DMS 273 treated with DMSO at 0.1 percent for 48 hours (cell line): ENCODE data around the gene CHD9.
A peak's percentile ranks its signal among the peaks of the same experiment; 100 is the strongest.
"Not testable (repeated sequence)": the region's sequence is repeated elsewhere in the genome, so short reads cannot be mapped to it uniquely, and the experiment has no call there.

Experiments used
- DNase-seq: peaks from one replicate; lab custom pipeline; 2025; lab: John Stamatoyannopoulos, UW

The CHD9 gene, protein sequence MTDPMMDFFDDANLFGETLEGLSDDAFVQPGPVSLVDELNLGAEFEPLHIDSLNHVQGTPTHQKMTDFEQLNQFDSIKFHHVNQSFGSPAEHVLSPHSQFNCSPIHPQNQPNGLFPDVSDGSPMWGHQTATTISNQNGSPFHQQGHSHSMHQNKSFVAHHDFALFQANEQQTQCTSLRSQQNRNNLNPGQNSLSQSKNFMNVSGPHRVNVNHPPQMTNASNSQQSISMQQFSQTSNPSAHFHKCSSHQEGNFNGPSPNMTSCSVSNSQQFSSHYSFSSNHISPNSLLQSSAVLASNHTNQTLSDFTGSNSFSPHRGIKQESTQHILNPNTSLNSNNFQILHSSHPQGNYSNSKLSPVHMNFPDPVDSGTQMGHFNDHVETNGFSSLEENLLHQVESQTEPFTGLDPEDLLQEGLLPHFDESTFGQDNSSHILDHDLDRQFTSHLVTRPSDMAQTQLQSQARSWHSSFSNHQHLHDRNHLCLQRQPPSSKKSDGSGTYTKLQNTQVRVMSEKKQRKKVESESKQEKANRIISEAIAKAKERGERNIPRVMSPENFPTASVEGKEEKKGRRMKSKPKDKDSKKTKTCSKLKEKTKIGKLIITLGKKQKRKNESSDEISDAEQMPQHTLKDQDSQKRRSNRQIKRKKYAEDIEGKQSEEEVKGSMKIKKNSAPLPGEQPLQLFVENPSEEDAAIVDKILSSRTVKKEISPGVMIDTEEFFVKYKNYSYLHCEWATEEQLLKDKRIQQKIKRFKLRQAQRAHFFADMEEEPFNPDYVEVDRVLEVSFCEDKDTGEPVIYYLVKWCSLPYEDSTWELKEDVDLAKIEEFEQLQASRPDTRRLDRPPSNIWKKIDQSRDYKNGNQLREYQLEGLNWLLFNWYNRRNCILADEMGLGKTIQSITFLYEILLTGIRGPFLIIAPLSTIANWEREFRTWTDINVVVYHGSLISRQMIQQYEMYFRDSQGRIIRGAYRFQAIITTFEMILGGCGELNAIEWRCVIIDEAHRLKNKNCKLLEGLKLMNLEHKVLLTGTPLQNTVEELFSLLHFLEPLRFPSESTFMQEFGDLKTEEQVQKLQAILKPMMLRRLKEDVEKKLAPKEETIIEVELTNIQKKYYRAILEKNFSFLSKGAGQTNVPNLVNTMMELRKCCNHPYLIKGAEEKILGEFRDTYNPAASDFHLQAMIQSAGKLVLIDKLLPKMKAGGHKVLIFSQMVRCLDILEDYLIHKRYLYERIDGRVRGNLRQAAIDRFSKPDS (N-terminal part only)

DNA sequence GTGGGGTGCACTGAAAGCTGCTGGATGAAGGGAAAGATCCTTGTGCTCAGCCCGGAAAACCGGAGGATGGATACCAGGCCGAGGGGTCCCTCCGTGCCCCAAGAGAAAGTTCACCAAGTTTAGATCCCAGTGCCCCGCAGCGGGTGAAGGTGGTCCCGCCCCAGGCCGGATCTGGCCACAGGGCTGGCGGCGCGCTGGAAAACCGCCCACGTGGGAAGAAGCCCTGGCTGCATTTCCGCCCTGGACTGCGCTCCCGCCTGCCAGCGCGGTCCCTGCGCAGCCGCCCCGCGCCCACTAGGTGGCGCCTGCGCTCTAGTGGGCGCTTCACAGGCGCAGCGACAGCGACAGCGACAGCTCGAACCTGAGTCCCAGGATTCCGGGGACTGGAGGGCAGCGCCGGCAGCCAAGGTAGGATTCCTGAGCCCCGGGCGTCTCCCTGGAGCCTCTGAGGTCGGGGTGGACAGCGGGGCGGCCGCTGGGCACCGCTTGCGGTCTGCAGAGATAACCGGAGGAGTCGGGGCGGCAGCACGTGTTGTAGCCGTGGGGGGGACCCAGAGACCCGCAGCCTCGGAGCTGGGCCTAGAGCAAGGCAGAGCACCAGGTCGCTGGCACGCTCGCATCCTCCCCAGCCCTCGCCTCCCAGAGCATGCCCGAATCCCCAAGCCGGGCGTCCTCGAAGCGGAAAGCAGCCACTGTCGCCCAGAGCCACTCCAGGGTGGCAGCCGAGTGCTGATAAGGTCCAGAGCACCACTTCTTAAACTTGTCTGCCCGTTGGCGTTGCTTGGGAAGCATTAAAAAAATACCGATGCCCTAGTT, at the start of gene CHD9:
TSS of gene CHD9 (plus strand) at position 322 of the 816 bp plus-strand sequence. CDS start 101,099 bp downstream, outside the sequence.
- peak; percentile 79 for DNase-seq

DNA sequence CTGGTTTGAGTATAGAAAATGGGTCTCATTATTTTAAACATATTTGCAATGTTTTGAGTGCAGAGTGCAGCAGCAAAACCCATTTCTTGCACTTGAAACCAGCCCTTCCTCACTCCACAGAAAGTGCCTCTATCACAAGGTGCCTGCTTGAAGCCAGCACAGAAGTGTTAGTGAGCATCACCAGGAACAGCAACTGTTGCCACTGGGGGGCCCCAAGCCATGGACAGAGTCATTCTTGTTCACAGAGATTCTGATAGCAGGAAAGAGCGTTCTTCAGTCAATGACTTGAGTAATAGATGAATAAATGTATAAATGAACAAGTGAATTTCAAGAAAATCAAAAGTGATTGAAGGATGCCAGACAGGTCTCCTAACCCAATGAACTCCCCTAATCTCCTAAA, 47.7 kb upstream of the CHD9 start:
- no peak for DNase-seq

DNA sequence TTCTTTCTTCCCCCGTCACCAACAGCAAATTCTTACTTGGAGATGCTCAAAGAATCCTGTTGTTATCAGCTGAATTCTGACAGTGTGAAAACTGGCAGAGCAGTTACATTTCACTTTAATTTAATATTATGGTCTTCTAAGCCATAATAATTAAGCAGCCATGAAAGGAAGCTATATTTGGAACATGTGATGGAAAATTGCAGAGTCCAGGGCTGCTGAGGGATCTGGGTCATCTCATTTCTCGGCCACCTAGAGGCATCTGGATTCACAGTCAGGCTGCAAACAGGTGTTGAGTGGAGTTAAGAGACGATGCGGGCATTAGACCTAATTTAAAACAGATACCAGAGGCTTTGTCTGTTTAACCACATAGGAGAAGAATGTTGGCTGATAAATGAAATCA, 40.5 kb upstream of the CHD9 start:
- no peak for DNase-seq

DNA sequence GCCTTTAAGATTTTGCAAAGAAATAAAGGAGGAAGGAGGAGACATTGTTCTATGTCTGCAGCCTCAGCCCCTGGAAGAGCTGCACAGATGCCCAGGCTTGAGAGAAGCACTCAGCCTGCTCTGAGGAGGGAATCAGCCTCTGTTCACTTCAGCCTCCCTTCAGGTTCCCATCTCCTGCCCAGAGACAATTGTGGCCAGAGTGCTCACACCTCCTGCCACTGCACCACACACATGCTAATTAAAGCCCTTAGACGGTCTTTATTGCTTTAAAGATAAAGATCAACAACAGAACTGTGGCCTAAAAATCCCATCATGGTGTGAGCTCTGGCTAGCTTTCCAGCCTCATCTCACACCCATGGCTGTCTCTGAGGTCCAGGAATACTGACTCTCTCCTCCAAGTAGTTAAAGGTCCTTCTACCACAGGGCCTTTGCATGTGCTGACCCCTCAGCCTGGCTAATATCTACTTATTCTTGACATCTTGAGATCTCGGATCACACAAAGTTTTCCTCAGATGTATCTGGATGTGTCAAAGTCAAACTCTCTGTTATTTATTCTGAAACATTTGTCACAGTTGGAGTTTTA, 35.9 kb upstream of the CHD9 start:
- DNase-seq = no peak

DNA sequence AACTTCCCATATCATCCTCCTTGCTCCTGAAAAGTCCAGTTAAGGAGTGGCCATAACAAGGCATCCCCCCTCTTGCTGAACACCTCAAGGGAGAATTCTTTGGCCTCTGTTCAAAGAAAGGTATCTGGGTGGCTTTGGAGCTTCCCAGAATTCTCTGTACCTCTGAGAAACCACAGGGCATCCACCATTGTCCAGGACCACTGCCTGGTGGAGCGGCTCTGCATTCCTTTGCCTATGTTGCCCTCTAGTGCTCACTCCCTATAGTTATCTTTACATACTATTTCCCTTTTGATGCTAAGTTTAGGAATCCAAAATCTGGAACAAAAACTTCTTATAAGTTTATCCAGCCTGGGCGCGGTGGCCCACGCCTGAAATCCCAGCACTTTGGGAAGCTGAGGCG, 32.4 kb upstream of the CHD9 start:
- peak; percentile 59 for DNase-seq

DNA sequence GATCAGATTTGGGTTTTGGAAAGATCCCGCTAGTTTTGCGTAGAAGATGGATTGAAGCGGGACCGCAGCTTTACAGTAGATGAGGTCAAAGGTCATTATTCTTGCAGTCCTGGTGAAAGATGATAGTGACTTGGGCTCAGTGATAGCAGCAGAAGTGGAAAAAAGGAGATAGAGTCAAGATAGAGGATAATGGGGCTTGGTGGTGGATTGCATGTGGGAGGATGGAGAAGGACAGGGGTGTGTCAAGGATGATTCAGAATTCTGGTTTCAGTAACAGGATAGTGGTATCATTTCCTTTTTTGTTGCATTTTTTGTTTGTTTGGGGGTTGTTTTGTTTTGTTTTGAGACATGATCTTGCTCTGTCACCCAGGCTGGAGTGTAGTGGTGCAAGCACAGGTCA, 30.7 kb upstream of the CHD9 start:
- DNase-seq = no peak

DNA sequence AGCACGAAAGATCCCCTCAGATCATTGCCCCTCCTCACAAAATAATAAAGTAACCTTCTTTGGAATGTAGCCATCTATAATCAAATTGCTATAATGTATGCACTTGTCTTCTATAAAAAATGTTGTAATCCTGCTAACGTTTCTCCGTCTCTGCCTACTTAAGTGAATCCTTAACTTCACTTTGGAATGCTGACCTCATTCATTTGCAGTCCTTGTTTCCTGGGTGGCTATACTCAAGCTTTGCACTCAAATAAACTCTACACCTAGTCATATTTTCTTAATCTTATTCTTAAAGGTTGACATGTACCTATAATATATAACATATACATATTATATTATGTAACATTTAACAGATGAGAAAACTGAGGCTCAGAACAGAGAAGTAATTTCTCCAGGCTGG, 24.8 kb upstream of the CHD9 start:
- no peak for DNase-seq

DNA sequence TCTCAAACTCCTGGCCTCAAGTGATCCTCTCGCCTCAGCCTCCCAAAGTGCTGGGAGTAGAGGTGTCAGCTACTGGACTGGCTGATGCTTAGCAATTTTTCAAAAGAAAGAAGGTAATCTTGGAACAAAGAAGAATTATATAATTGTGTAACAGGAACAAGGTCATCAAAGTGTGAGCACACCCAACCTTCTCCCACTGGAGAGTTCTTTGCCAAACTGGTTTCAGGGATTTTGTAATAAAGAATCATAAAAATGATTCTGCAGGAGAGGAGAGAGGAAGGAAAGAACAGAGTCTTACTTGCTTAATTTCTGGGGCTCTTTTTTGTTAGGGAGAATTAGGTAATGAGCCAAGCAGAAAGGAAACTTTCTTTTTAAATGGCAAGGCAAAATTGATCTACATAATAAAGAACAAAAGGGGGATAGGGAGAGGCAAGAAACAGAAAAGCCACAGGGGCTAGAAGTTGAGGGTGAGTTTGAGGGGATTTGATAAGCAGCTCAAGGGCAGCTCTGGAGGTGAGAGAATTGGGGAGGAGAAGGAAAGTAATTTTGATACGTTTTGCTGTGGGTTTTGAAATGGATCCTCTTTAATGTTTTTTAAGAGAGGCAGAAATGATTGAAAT, 23.4 kb upstream of the CHD9 start:
- no peak for DNase-seq

DNA sequence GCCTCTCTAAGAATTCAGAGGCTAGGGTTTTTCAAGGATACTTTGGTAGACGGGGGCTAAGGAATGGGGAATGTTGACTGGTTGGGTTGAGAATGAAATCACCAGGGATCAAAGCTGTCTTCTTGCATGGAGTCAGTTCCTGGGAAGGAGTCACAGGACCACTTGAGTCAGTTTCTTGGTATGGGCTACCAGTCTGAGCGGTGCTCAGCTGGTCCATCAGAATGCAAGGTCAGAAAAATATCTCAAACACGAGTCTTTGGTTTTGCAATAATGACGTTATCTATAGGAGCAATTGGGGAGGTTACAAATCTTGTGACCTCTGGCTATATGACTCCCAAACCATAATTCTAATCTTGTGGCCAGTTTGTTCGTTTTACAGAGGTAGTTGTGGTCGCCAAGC, 20.5 kb upstream of the CHD9 start:
- DNase-seq = no peak

DNA sequence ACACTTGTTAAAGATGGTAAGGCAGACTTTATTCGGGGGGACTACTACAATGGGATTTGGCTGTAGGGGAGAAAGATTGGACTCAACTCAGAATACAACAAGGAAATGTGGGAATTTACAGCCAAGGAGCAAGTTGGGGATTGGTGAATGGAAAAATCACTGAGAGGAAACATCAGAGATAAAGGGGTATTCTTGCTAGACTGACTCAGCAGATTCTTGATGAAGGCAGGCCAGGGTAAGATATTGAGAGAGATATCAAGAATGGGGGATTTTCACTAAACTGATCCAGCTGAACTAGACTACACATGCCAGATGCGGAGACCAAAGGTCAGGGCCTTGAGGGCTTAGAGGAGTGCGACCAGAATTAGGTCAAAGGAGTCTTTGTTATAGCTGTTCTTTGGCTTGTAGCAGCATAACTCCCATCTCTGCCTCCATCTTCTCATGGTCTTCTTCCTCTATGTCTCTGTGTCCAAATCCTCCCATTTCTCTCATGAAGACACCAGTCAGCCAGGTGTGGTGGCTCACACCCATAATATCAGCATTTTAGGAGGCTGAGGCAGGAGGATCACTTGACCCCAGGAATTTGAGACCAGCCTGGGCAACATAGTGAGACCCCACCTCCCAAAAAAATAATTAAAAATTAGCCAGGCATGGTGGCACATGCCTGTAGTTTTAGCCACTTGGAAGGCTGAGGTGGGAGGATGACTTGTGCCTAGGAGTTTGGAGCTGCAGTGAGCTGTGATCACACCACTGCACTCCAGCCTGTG, 19.4 kb upstream of the CHD9 start:
- DNase-seq = no peak

DNA sequence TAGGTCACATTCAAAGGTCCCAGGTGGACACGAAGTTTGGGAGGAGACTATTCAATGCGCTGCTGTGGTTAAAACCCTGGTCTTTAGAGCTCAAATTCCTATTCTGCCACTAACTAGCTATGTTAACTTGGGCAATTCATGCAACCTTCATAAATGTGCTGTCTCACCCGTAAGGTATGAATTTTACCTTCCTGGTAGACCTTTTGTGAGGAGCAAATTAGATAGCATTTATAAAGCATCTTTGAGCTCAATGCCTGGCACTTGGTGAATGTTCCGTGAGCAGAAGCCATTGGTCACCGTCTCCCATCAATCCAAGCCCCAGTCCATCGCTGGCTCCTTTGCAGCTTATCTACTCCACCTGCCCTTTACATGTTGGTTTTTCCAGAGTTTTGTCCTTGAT, 18.7 kb upstream of the CHD9 start:
- DNase-seq = no peak

DNA sequence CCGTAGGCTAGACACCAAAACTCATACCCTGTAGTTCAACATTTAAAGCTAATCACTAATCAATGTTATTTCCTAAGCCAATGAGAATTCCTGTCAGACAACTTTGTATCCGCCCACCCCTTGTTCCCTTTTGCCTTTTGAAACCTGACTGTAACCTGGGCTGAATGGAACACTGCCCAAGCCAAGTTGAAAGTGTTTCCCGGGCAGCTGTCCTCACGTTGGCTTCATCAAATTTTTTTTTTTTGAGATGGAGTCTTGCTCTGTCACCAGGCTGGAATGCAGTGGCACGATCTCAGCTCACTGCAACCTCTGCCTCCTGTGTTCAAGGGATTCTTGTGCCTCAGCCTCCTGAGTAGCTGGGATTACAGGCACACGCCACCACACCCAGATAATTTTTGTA, 18.1 kb upstream of the CHD9 start:
- not testable (repeated sequence) for DNase-seq

DNA sequence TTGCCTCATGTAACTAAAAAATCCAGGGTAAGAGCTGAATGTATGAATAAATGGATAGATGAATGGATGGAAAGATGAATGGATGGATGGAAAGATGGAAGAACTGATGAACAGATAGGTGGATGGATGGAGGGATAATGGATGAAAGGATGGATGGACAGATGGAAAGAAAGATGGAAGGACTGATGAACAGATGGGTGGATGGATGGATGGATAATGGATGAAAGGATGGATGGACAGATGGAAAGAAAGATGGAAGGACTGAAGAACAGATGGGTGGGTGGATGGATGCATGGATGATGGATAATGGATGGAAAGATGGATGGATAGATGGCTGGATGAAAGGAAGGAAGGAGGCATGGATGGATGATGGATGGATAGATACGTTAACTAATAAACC, 14.0 kb upstream of the CHD9 start:
- no peak for DNase-seq

DNA sequence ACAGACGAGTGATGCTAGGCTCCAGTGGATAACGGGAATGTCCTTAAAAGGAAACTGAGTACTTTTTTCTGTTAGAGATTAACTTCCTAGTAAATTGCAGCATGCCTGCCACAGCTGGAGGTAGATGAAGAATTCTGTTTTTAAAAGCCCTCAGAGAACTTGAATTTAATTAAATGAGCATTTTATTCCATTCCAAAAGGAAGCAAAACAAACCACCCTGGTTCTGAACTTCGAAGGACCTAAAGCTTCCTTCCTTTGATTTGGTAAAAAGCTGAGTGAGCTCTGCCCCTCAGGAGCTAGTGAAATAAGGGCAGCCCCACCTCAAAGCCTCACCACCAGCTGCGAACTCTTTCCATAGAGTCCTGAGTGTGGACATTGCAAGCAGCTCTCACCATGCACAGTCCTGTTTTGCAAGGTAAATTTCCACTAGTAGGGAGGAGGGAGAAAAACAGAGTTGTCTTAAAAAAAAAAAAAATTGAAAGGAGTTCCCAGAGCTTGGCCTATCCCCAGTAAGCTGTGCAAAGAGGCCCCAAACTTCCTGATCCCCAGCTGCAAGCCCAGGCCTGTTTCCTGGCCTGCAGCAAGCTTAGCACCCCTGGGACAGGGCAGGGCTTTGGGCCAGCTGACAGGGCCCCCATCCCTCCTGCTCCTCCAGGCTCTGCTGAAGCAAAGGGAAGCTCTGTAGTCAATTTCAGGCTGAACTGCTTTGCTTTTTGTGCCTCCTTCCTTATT, 13.3 kb upstream of the CHD9 start:
- peak; percentile 45 for DNase-seq

DNA sequence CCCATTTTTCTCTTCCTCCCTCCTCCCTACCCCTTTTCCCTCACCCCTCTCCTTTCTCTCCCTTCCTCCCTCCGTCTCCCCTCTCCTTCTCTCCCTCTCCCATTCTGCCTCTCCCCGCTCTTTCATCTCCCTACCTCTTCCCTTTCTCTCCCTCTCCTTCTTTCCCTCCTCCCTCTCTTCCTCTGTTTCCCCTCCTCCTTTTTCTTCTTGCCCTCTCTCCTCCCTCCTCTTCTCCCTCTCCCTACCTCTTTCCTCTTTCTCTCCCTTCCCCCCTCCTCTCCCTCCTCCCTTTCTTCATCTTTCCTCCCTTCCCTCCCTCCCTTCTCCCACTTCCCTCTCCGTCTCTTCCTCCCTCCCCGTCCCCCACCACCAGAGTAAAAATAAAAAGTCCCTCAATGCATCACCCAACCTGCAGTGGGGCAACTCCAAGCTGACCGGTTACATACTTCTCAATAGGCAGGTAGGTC, 12.5 kb upstream of the CHD9 start:
- no peak for DNase-seq

DNA sequence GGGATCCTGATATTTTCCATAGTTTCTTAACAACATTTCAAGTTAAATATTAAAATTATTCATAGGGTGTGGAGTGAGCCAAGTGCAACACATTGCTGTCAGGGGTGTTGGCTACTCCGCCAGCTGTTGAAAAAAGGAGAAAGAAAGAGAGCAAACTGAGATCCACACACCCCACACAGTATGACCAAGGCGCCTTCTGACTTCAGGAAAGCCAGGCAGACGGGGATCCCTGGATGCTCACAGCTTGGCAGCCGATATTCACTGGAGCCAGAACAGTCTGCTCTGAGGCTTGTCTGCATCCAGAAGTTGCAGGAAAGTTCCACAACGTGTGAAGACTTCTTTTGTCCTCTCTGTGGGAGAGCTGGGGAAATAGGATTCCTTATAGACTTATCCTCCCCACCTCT, 11.4 kb upstream of the CHD9 start:
- no peak for DNase-seq

DNA sequence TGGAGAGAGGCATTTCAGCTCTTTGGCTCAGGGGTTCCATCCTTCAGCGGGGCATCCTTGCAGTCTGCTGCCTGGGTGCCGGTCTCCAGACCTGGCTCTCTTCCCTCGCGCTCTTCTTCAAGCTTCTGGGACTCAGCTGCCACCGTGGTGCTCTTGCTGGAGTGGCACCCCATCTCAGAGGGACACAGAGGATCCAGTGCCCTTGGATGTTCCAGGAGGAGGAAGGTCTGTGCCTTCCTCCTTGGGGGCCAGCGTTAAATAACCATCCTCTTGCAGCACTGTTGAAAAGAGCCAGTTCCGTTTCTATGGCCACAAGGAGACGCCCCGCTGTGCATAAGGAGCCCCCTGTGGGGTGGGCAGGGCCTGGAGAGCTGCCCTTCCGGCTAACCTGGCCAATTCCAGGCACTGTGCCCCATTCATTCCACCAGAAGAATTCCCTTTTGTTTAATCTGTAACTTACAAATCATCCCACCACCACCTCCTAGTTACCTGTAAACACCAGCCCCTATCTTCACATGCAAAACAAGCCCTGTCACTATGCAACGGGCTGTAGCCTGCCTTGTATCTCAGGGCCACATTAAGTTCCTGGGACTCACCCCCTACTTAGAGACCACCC, 10.7 kb upstream of the CHD9 start:
- DNase-seq = no peak

DNA sequence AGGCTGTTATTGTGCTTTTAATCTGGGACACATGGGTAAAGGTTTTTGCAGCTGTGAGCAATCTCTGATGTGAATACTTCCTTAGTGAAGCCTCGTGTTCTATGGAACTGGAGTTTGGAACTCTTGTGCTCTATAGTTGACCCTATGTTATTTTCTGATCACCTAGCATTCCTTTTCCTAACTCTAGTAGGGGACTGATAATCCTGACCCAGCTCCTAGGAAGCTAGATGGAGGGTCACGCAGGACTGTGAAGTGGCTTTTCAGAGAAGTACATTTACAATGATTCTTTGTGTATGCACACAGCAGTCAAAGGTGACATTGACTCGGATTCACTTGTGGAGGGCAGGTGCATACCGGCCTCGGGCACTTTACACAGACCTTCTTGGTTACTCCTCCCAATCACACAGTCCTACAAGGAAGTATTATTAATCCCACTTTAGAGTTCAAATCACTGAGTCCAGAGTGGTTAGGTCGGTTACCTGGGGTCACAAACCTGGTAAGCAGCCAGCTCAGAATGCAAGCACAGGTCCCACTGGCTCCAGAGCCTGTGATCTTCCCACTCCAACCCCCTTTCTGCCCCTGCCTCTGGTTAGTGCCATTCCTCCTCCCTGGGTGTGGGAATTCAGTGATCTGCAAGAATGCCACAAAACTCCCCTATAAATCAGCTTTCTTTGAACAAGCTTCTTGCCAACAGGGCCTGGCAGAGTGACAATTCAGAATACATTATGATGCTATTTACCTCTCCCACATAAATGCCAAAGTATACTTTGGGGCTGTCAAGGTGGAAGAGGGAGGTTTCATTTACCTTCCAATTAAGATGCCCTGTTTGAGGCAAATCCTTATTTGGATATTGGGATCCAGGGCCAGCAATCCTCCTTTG, 9.2 kb upstream of the CHD9 start:
- DNase-seq = no peak
